GM21390 (cell line): ENCODE measurements around the gene PRSS22.

Source experiments
- ATAC-seq: cut with Tn5 transposase; IDR thresholded peaks from one replicate; pipeline ENCODE4 v1.9.1; 2021; ENCODE audit not compliant: unreplicated experiment

Gene PRSS22

GRCh38 chr16:2817340-2818271, 40.4 kb downstream of the PRSS22 start:
- ATAC-seq = no peak

DNA sequence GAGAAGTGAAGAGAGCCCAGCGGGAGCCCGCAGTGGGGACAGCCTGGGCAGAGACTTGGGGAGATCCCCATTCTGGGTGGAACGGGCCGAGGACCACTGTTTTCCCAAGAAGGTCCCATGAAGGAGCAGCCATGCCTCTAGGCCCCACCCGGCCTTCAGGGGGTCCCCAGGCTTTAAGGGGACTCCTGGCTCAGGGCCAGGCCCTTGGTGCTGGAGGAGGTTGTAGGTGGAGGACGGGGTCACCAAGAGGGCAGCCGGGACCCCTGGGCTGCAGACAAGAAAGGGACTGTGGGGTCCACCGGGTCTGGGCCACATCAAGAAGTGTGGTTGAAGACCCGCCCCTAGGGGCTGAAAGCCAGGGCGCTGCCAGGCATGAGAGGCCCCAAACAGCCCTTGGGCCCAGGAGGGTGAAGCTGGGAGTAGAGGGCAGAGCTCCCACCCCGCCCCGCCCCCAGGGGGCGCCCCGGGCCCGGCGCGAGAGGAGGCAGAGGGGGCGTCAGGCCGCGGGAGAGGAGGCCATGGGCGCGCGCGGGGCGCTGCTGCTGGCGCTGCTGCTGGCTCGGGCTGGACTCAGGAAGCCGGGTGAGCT, 41.1 kb downstream of the PRSS22 start, which contains the start of gene PRSS21:
TSS of gene PRSS21 (plus strand) at position 487 of the 589 bp plus-strand sequence. CDS start at position 519, 32 bp downstream.
- ATAC-seq = no peak

GRCh38 chr16:2815299-2815771, 42.6 kb downstream of the PRSS22 start:
- no peak for ATAC-seq

GRCh38 chr16:2814551-2815298, 43.2 kb downstream of the PRSS22 start:
- no peak for ATAC-seq

DNA sequence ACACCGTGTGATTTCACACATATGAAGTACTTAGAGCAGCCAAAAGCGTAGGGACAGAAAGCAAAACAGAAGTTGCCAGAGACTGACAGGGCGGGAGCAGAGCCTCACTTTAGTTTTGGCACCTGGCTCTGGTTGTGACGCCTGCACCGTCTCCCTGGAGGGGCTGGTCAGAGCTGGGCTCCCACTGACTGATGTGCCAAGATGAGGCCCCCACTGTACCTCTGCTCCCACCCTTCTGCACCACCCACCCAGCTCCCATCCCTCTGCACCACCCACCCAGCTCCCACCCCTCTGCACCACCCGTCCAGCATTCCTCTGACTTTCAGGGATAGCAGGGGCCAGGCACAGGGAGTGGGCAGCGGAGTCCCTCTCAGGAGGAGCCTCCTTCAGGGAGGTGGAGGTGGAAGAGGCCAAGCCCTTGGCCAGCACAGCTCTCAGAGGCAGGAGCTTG, 44.2 kb downstream of the PRSS22 start:
- ATAC-seq = no peak

DNA sequence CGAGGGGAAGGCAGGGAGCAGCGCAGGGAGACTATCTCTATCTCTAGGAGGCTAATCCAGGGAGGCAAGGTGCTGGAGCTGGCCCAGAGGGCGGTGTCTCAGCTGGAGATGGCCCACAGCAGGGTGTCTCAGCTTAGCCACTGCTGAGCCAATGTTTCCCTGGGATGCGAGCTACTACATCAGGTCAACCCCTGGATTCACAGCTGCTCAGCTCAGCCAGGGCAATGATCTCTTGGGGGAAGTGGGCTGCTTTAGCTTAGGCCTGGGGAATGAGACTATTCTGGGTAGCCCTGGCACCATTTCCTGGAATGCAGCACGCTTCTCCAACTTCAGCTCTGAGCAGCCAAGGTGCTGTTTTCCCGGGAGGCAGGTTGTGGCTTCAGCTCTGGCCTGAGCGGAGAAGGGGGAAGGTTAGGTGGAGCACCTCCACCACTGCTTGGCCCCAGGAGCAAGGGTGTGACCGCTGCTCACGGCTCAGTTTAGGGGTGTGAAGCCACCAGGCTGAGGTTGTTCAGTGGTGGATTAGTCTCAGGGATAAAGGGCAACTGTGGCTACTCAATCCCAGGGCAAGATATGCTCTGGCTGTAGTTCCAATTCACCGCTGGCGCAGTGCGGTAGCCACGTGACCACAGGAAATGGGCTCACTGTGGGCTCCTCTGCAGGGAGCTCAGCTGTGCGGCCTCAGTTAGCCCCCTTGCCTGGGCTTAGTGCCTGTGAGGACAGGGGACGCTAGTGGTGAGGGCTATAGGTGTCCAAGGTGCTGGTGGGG, 46.1 kb downstream of the PRSS22 start:
- ATAC-seq = no peak

GRCh38 chr16:2810651-2811050, 47.3 kb downstream of the PRSS22 start:
- no peak for ATAC-seq

GRCh38 chr16:2809149-2809760, 48.7 kb downstream of the PRSS22 start:
- no peak for ATAC-seq

DNA sequence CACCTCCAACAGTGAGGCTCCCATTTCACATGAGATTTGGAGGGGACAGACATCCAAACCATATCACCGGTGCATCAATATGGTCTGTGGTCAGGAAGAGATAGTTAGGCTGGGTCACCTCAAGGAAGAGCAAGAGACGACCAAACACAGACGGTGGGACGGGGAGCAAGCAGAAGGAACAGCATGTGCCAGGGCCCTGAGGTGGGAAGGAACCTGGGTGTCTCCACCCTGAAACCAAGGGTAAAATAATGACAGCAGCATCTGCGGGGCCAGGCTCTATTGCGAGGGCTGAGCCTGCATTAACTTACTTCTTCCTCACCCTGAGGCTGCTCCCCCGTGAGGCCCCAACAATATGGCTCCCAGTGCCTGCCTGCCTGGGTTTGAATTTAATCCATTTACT, 49.8 kb downstream of the PRSS22 start:
- no peak for ATAC-seq

GRCh38 chr16:2806286-2806685, 51.7 kb downstream of the PRSS22 start:
- ATAC-seq = no peak

- no peak for ATAC-seq
These were observed 53.2 kb downstream of the PRSS22 start for GRCh38 chr16:2804728-2805127.

- no peak for ATAC-seq
These were observed 54.3 kb downstream of the PRSS22 start for GRCh38 chr16:2803545-2804195.
